Measurements from ENCODE around the gene SORBS1.

SORBS1 gene

GRCh38 chr10:95561177-95561863, at the start of gene SORBS1:
Gene SORBS1, minus strand, starts transcription at chr10:95561371. Its CDS starts 120,236 bp downstream, at chr10:95441135.
- DNase-seq (ENCODE audit: low spot score): peak; percentile 86

GRCh38 chr10:95610727-95611126, 49.6 kb upstream of the SORBS1 start:
- no peak for DNase-seq (ENCODE audit: low spot score)

DNA sequence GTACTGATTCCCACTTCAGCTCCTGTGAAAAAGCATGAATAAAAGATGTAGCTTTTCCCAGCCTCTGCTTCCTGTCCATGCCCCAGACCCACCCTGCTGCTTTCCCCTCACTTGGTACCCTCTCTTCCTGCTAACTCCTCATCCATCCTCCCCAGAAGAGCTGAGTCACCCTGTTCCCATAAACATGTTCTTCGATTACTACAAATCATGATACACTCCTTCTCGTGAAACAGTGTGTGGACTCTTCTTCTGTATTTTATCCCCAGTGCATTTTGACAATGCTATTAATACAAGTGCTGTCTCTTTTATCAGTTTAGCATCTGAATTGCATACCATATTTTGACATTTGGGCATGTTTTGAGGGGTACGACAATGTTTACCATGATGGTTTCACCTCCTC, 45.8 kb upstream of the SORBS1 start:
- DNase-seq (ENCODE audit: low spot score): no peak

DNA sequence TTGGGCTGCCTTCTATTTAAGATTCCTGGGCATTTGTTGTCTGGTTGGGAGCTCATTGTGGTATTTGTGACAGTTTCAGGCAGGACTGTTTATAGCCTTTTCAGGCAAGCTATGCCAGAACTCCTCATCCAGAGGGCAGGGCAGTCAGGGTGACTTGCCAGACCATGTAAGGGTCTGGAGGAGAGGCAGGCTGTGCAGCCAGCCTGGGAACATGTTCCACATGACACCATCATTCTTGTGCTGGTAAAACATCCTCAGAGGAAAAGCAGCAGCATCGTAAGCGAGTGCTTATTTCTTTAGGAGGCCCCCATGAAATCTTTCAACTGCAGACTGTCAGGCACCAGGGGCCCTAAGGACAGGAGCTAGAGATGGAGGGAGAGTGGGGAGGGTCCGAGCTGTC, 44.0 kb upstream of the SORBS1 start:
- DNase-seq (ENCODE audit: low spot score): no peak

GRCh38 chr10:95604630-95605029, 43.5 kb upstream of the SORBS1 start:
- no peak for DNase-seq (ENCODE audit: low spot score)

DNA sequence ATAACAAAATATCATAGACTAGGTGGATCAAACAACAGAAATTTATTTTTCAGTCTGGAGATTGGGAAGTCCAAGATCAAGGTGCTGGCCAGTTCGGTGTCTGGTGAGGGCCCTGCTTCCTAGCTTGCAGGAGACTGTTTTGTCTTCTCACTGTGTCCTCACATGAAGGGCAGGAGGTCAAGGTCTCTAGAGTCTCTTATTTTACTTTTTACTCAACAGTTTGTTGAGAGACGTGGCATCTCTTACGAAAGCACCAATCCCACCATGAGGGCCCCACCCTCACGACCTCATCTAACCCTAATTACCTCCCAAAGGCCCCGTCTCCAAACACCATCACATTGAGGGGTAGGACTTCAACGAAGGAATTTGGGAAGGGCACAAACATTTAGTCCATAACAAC, 41.2 kb upstream of the SORBS1 start:
- no peak for DNase-seq (ENCODE audit: low spot score)

DNA sequence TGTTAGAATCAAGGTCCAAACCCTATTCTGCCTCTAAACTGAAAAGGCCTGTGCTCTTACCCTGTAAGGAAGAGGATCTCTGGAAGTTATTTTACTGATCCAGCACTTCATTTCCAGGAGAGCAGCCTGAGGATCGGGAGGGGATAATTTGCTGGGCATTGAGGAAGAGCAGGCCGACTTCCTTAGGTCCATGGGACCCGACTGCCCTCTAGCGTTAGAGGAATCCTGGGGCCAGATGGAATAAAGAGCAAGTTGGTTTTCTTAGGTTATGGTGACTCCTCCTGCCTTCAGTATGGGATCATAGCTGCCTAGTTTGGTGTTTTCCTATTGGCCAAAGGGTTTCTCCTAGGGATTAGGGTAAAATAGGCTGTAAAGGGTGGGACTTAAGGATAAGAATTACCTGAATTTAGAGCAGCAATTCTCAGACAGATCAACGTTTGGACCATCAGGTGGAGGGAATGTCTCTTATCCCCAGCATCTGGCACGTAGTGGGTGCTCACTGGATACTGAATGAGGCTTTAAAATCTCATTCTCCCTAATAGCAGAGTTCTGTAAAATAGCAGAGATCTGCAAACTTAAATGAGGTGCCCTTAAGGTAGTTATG, 40.0 kb upstream of the SORBS1 start:
- DNase-seq (ENCODE audit: low spot score): peak; percentile 38

GRCh38 chr10:95600158-95600557, 39.0 kb upstream of the SORBS1 start:
- DNase-seq (ENCODE audit: low spot score): no peak

DNA sequence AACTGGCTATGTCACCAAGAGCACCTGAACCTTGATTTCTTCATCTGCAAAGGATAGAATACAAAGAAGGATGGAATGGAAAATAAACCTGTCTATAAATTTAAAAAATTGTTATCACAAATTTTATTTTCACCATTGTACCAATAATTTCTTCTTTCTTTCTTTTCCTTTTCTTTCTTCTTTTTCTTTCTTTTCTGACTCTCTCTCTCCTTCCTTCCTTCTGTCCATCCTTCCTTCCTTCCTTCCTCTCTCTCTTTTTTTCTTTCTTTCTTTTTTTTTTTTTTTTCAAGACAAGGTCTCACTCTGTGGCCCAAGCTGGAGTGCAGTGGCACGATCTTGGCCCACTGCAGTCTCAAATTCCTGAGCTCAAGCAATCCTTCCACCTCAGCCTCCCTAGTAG, 36.6 kb upstream of the SORBS1 start:
- DNase-seq (ENCODE audit: low spot score): no peak

- DNase-seq (ENCODE audit: low spot score): no peak
These were observed 26.9 kb upstream of the SORBS1 start for GRCh38 chr10:95588025-95588424.

GRCh38 chr10:95579835-95580535, 18.8 kb upstream of the SORBS1 start:
- DNase-seq (ENCODE audit: low spot score): no peak

GRCh38 chr10:95579292-95579691, 18.1 kb upstream of the SORBS1 start:
- no peak for DNase-seq (ENCODE audit: low spot score)

GRCh38 chr10:95578619-95579018, 17.4 kb upstream of the SORBS1 start:
- DNase-seq (ENCODE audit: low spot score): no peak

DNA sequence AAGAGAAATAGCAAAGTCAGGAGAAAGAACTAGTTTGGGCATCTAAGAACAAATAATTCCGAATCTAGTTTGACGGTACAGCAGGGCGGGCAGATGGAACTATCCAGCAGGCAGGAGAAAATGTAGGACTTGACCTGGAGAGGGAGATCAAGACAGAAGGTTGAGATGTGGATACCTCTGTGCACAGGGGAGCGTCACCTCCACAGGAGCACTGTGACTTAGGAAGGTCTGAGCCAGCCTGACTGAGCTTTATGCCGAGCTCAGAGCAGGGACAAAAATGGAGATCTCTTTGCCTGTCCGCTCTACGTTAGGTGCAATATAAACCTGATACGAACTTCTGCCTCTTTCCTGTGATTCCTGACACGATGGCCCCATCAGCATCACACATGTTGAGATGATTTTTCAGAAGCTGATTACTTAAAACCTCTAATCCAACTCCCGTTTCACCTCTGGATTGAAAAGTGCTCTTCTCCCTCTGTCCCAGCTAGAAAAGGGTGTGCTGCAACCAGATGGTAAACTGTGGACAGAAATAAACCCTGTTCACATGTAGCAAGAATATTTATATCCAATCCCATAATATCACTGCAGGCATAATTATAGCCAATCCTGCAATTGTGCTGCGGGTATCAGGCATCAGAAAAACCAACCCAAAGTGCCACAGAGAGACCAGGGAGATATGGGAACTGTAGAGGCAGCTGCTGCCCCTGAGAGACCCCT, 13.6 kb upstream of the SORBS1 start:
- DNase-seq (ENCODE audit: low spot score): no peak

- DNase-seq (ENCODE audit: low spot score): no peak
These were observed 12.9 kb upstream of the SORBS1 start for GRCh38 chr10:95573964-95574604.

DNA sequence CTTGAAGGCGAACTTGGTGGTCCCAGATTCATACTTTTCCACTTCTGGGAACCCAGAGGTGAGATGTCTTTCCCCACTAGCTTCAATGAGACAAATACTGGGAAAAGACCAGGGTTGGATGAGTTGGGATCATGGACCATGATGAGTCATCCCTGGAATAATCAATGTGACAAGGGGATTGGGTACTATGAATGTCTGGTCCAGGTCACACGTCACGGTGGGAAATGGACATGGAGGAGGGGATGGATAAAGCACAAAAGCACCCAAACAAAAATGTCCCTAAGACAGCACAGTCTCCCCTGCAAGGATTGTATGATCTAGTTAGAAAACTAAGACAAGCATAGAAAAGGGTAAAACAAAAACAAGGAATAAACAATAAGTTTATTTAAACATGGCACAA, 12.4 kb upstream of the SORBS1 start:
- no peak for DNase-seq (ENCODE audit: low spot score)

- no peak for DNase-seq (ENCODE audit: low spot score)
These were observed 11.1 kb upstream of the SORBS1 start for GRCh38 chr10:95572131-95572820.

GRCh38 chr10:95571390-95571789, 10.2 kb upstream of the SORBS1 start:
- no peak for DNase-seq (ENCODE audit: low spot score)

GRCh38 chr10:95569368-95569767, 8.2 kb upstream of the SORBS1 start:
- DNase-seq (ENCODE audit: low spot score): no peak

GRCh38 chr10:95567903-95568630, 6.9 kb upstream of the SORBS1 start:
- DNase-seq (ENCODE audit: low spot score): no peak

DNA sequence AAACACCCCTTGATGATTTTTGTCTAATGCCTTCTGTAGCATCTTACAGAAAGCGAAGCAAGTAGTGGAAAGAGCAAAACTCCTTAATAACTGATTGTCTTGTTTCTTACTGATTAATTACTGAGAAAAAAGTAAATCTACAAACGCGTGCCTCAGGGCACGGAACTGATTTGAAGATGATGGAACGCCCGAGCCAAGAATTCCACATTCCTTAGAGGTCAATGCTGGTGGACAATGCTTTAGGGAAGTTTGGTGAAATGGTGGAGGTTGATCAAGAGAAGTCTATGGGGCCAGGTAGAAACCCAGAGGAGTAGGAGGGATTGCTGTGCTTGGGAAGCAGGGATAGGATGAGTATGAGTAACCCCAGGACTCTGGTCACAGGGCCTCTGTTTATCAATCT, 5.0 kb upstream of the SORBS1 start:
- no peak for DNase-seq (ENCODE audit: low spot score)
